Left lung (tissue), 10 donors: Measurements from ENCODE around the gene GCK. TPM values are rescaled to one million over a fixed set of nuclear protein-coding genes. Genes with fewer than 3 reads are reported as not detected.

Experiments
- ATAC-seq: fragments of 200-7000 bp; cut with Tn5 transposase; one replicate; pipeline ENCODE4 v1.9.1; 2020; ENCODE audit warnings: moderate library complexity
- DNase-seq, 4 donors: peaks; one replicate each; pipeline ENCODE4 v3.0.0-alpha.2; 2013 to 2020
- H3K27ac ChIP-seq, 2 donors: fragments of 200-600 bp; sonication (generic) in 1 of 2; one replicate each; pipeline versions ENCODE4 v1.5.0 to v1.8.0; 2020 to 2021
- H3K27me3 ChIP-seq, 2 donors: fragments of 200-600 bp; sonication (generic) in 1 of 2; one replicate each; pipeline versions ENCODE4 v1.5.0 to v1.8.0; 2020 to 2021
- H3K36me3 ChIP-seq, 2 donors: fragments of 200-600 bp; sonication (generic) in 1 of 2; one replicate each; pipeline versions ENCODE4 v1.5.0 to v1.8.0; 2020 to 2021
- H3K4me1 ChIP-seq, 2 donors: fragments of 200-600 bp; one replicate each; pipeline ENCODE4 v1.8.0; 2021
- H3K4me3 ChIP-seq, 2 donors: fragments of 200-600 bp; sonication (generic) in 1 of 2; one replicate each; pipeline versions ENCODE4 v1.5.0 to v1.8.0; 2020 to 2021; ENCODE audit warnings: mild to moderate bottlenecking in 1 of 2
- H3K9me3 ChIP-seq, 2 donors: fragments of 200-600 bp; sonication (generic) in 1 of 2; one replicate each; pipeline versions ENCODE4 v1.5.0 to v1.8.0; 2020 to 2021
- intact Hi-C, 2 donors: fragments of 100-400 bp; cut with DNase I; formaldehyde crosslinking; loops; one replicate each; pipeline versions ENCODE4 v1.11.2 to v1.14.2; 2022
- polyA plus RNA-seq, 6 donors: library from polyadenylated mRNA; unstranded; fragments of 120-200 nt; gene quantifications; one replicate each; pipeline ENCODE4 v1.2.1, GENCODE V29; 2013; ENCODE audit not compliant: insufficient read length in 6 of 6
- total RNA-seq, 2 donors: library from RNA; stranded (reverse); fragmentation: NEBNext Ultra II Directional; extraction: Animal tissue kit (Norgen Biotek cat#: 25700); gene quantifications; one replicate each; pipeline ENCODE4 v1.2.1, GENCODE V29; 2021
- TF ChIP-seq, protein P1 (sequence below), 2 donors: fragments of 200-600 bp; sonication (generic) in 1 of 2; IDR thresholded peaks; one replicate each; pipeline versions ENCODE4 v1.5.0 to v1.8.0; 2021; ENCODE audit warnings: antibody characterized with exemption in 2 of 2
- donor health status: DM: no; HTN: yes; CAD: no.
- donor health status: DM: no; HTN: no; CAD: no.

GCK gene
- total and polyA plus RNA-seq, 8 donors, result 0.34 to 4.1 (median 2.5) TPM

DNA sequence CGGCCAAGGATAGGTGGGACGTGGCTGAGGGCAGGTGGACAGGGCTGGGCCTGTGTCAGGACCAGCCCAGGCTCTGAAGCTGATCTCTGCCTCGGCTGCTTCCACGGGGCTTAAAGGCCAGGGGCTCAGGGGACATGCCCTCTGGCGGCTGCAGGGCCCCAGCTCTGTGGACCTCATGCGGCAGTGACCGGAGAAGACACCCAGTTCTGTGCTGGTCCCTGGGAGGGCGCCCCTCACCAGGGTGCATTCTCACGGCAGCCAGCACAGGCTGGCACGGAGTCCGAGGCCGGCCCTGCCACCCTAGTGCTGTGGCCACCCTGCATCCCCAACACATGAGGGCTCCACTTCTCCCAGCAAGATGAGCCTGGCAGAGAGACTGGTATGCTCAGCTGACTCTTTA is 41.8 kb upstream of the GCK start:
- TF ChIP-seq, protein P1, sequence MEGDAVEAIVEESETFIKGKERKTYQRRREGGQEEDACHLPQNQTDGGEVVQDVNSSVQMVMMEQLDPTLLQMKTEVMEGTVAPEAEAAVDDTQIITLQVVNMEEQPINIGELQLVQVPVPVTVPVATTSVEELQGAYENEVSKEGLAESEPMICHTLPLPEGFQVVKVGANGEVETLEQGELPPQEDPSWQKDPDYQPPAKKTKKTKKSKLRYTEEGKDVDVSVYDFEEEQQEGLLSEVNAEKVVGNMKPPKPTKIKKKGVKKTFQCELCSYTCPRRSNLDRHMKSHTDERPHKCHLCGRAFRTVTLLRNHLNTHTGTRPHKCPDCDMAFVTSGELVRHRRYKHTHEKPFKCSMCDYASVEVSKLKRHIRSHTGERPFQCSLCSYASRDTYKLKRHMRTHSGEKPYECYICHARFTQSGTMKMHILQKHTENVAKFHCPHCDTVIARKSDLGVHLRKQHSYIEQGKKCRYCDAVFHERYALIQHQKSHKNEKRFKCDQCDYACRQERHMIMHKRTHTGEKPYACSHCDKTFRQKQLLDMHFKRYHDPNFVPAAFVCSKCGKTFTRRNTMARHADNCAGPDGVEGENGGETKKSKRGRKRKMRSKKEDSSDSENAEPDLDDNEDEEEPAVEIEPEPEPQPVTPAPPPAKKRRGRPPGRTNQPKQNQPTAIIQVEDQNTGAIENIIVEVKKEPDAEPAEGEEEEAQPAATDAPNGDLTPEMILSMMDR (IDR thresholded peaks at IDR 0.05), result no peak
- peaks cover 0 to 23% of the 10 kb centered on the region in 2 donors for H3K27me3 ChIP-seq
- H3K4me3 ChIP-seq, result no peak overlapping the region
- H3K27ac ChIP-seq, result no peak overlapping the region
- DNase-seq (no peak), ATAC-seq (no peak)
- H3K9me3 ChIP-seq, result no peaks in the 10 kb centered on the region
- intact Hi-C loops, result no loop called here
- H3K4me1 ChIP-seq, result no peaks in the 10 kb centered on the region
- H3K36me3 ChIP-seq, result no peaks in the 10 kb centered on the region

DNA sequence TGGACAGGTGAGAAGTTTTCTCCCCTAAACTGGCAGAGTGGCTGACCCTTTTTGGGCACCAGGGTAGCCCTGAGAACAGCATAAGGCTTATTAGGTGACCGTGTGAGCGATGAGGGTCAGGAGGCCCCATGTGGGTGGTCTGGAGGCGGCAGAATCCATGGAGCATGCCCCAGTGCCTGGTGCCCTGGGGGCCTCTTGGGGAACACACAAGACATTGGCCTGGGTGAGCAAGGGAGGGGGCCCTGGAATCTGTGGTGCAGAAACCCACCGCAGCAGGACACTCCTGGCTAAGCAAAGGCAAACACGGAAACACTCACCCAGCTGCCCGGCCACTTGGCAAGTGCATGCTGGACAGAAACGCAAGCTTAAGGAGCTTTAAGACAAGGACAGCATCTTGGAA is 41.0 kb upstream of the GCK start:
- intact Hi-C loops, result no loop called here
- ATAC-seq, result no peak
- H3K4me3 ChIP-seq, result no peak overlapping the region
- TF ChIP-seq, protein P1 (IDR thresholded peaks at IDR 0.05), result no peak
- H3K36me3 ChIP-seq, result no peaks in the 10 kb centered on the region
- DNase-seq, result no peak
- peaks cover 7 to 31% of the 10 kb centered on the region in 2 donors for H3K27me3 ChIP-seq
- H3K9me3 ChIP-seq, result no peaks in the 10 kb centered on the region
- H3K27ac ChIP-seq, result no peak overlapping the region
- no peaks in the 10 kb centered on the region for H3K4me1 ChIP-seq

GRCh38 chr7:44229546-44230105 is 40.4 kb upstream of the GCK start:
- peak in 1 of 4 donors; percentile 66 for DNase-seq
- ATAC-seq, result no peak
- no peaks in the 10 kb centered on the region for H3K9me3 ChIP-seq
- TF ChIP-seq, protein P1 (IDR thresholded peaks at IDR 0.05), result no peak
- no peaks in the 10 kb centered on the region for H3K4me1 ChIP-seq
- H3K27ac ChIP-seq, result no peak overlapping the region
- no peaks in the 10 kb centered on the region for H3K36me3 ChIP-seq
- intact Hi-C loops, result no loop called here
- H3K27me3 ChIP-seq, result peaks cover 8 to 37% of the 10 kb centered on the region in 2 donors
- no peak overlapping the region for H3K4me3 ChIP-seq

GRCh38 chr7:44228571-44229350 is 39.5 kb upstream of the GCK start:
- peak in 1 of 4 donors; percentile 73 for DNase-seq
- TF ChIP-seq, protein P1 (IDR thresholded peaks at IDR 0.05), result no peak
- Histone ChIP-seq H3K27ac (no peak overlapping the region), H3K9me3 (no peaks in the 10 kb centered on the region), H3K4me1 (no peaks in the 10 kb centered on the region), H3K36me3 (no peaks in the 10 kb centered on the region), H3K27me3 (peaks cover 8 to 37% of the 10 kb centered on the region in 2 donors), H3K4me3 (no peak overlapping the region)
- no peak for ATAC-seq
- intact Hi-C loops, result no loop called here

DNA sequence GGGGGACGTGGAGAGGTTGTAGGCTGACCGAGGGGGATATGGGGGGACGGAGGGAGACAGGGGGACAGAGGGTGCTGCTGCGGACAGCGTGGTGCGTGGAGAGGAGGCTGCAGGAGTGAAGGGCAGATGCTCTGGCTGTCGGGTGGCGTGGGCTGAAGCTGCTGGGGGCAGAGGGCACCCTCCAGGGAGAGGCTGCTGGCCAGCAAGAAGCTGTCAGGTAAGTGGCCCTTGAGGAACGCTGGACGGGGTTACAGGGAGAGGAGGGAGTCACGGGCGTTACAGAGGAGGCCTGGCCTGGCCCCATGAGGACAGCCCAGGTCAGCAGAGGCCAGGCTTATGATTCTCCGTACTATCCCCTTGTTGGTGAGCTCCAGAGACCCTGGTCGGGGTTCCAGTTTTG is 38.7 kb upstream of the GCK start:
- no peaks in the 10 kb centered on the region for H3K4me1 ChIP-seq
- ATAC-seq (no peak), DNase-seq (peak in 1 of 4 donors; percentile 60)
- TF ChIP-seq, protein P1 (IDR thresholded peaks at IDR 0.05), result no peak
- no peak overlapping the region for H3K4me3 ChIP-seq
- intact Hi-C loops, result no loop called here
- H3K36me3 ChIP-seq, result no peaks in the 10 kb centered on the region
- H3K9me3 ChIP-seq, result no peaks in the 10 kb centered on the region
- no peak overlapping the region for H3K27ac ChIP-seq
- H3K27me3 ChIP-seq, result peaks cover 8 to 34% of the 10 kb centered on the region in 2 donors
